ENCODE results near the gene SOX18. TPM values are rescaled to one million over a fixed set of nuclear protein-coding genes. Genes with fewer than 3 reads are reported as not detected.
A peak's percentile ranks its signal among the peaks of the same experiment; 100 is the strongest.

SOX18 gene
- total and polyA plus RNA-seq, 2 of the 13 experiments (the other 11 are each of a cell fraction or from before 2014, with no cell fraction given): 1.6 to 1.9 TPM

DNA sequence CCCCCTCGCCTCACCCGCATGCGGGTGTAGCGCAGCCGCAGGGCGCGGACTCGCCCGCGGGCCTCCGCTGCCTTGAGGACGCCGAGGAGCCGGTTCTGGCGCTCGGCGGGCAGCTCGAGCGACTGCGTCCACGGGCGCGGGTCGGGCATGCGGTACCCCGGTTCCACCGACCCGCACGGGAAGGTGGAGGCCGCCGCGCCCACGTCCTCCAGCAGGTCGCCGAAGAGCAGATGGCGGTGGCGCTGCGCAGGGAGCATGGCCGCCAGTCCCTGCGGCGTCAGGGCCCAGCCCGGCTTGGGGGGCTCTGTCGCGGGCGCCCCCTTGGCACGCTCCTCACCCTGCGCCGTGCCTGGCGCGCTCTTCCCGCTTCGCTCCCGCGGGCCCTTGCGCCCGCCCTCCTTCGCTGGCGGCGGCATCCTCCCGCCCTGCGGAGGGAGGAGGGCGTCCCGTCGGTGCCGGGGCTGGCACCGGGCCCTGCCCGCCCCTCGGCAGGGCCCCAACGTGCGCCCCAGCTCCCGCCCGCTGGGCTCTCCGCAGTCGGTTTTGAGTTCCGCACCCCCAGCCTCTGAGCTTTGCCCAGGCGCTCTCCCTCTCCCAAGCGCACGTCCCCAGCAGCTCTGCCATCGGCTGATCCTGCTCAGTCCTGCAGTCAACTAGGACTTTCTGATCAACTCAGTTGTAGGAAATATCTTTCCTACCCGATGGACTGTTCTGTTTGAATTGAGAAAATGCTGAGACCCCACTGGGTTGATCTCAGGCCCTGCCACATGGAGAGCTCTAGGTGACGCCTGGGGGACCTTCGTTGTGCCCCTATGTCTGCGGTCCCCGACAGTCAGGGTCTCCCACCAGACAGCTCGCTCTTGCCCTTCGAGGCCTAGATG is 34.6 kb upstream of the SOX18 start, which contains the start of gene LKAAEAR1 (continued):
- TF ChIP-seq, protein P1, sequence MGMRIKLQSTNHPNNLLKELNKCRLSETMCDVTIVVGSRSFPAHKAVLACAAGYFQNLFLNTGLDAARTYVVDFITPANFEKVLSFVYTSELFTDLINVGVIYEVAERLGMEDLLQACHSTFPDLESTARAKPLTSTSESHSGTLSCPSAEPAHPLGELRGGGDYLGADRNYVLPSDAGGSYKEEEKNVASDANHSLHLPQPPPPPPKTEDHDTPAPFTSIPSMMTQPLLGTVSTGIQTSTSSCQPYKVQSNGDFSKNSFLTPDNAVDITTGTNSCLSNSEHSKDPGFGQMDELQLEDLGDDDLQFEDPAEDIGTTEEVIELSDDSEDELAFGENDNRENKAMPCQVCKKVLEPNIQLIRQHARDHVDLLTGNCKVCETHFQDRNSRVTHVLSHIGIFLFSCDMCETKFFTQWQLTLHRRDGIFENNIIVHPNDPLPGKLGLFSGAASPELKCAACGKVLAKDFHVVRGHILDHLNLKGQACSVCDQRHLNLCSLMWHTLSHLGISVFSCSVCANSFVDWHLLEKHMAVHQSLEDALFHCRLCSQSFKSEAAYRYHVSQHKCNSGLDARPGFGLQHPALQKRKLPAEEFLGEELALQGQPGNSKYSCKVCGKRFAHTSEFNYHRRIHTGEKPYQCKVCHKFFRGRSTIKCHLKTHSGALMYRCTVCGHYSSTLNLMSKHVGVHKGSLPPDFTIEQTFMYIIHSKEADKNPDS (CRISPR knock-in tag; IDR thresholded peaks at IDR 0.05): peak; percentile 93
- peak; percentile 7 for TF ChIP-seq SALL1 (CRISPR knock-in tag; IDR thresholded peaks at IDR 0.05)
- no peak for TF ChIP-seq SNAI1 (CRISPR knock-in tag; IDR thresholded peaks at IDR 0.05; ENCODE audit: borderline replicate concordance)
- TF ChIP-seq, protein P2, sequence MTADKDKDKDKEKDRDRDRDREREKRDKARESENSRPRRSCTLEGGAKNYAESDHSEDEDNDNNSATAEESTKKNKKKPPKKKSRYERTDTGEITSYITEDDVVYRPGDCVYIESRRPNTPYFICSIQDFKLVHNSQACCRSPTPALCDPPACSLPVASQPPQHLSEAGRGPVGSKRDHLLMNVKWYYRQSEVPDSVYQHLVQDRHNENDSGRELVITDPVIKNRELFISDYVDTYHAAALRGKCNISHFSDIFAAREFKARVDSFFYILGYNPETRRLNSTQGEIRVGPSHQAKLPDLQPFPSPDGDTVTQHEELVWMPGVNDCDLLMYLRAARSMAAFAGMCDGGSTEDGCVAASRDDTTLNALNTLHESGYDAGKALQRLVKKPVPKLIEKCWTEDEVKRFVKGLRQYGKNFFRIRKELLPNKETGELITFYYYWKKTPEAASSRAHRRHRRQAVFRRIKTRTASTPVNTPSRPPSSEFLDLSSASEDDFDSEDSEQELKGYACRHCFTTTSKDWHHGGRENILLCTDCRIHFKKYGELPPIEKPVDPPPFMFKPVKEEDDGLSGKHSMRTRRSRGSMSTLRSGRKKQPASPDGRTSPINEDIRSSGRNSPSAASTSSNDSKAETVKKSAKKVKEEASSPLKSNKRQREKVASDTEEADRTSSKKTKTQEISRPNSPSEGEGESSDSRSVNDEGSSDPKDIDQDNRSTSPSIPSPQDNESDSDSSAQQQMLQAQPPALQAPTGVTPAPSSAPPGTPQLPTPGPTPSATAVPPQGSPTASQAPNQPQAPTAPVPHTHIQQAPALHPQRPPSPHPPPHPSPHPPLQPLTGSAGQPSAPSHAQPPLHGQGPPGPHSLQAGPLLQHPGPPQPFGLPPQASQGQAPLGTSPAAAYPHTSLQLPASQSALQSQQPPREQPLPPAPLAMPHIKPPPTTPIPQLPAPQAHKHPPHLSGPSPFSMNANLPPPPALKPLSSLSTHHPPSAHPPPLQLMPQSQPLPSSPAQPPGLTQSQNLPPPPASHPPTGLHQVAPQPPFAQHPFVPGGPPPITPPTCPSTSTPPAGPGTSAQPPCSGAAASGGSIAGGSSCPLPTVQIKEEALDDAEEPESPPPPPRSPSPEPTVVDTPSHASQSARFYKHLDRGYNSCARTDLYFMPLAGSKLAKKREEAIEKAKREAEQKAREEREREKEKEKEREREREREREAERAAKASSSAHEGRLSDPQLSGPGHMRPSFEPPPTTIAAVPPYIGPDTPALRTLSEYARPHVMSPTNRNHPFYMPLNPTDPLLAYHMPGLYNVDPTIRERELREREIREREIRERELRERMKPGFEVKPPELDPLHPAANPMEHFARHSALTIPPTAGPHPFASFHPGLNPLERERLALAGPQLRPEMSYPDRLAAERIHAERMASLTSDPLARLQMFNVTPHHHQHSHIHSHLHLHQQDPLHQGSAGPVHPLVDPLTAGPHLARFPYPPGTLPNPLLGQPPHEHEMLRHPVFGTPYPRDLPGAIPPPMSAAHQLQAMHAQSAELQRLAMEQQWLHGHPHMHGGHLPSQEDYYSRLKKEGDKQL (CRISPR knock-in tag; IDR thresholded peaks at IDR 0.05; ENCODE audit: low read depth): peak; percentile 3; the same call in 1 of the 2 replicates
- TF ChIP-seq, protein P3, sequence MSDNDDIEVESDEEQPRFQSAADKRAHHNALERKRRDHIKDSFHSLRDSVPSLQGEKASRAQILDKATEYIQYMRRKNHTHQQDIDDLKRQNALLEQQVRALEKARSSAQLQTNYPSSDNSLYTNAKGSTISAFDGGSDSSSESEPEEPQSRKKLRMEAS (IDR thresholded peaks at IDR 0.05): peak; percentile 79; the same call in 1 of the 2 replicates
- TF ChIP-seq, protein P4, sequence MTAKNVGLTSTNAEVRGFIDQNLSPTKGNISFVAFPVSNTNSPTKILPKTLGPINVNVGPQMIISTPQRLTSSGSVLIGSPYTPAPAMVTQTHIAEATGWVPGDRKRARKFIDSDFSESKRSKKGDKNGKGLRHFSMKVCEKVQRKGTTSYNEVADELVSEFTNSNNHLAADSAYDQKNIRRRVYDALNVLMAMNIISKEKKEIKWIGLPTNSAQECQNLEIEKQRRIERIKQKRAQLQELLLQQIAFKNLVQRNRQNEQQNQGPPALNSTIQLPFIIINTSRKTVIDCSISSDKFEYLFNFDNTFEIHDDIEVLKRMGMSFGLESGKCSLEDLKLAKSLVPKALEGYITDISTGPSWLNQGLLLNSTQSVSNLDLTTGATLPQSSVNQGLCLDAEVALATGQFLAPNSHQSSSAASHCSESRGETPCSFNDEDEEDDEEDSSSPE (CRISPR knock-in tag; IDR thresholded peaks at IDR 0.05): 0 out of 2 replicates have a peak, but pooled peaks have one; percentile 6
- TF ChIP-seq, protein P5, sequence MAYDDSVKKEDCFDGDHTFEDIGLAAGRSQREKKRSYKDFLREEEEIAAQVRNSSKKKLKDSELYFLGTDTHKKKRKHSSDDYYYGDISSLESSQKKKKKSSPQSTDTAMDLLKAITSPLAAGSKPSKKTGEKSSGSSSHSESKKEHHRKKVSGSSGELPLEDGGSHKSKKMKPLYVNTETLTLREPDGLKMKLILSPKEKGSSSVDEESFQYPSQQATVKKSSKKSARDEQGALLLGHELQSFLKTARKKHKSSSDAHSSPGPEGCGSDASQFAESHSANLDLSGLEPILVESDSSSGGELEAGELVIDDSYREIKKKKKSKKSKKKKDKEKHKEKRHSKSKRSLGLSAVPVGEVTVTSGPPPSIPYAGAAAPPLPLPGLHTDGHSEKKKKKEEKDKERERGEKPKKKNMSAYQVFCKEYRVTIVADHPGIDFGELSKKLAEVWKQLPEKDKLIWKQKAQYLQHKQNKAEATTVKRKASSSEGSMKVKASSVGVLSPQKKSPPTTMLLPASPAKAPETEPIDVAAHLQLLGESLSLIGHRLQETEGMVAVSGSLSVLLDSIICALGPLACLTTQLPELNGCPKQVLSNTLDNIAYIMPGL (CRISPR knock-in tag; IDR thresholded peaks at IDR 0.05; ENCODE audit: borderline replicate concordance in 1 of 2, low read depth in 1 of 2): peak in 1 of 2 experiments; percentile 51; a peak in 1 of 4 replicates
- TF ChIP-seq ZNF326 (CRISPR knock-in tag; IDR thresholded peaks at IDR 0.05; ENCODE audit: borderline replicate concordance): no peak
- TF ChIP-seq, protein P6, sequence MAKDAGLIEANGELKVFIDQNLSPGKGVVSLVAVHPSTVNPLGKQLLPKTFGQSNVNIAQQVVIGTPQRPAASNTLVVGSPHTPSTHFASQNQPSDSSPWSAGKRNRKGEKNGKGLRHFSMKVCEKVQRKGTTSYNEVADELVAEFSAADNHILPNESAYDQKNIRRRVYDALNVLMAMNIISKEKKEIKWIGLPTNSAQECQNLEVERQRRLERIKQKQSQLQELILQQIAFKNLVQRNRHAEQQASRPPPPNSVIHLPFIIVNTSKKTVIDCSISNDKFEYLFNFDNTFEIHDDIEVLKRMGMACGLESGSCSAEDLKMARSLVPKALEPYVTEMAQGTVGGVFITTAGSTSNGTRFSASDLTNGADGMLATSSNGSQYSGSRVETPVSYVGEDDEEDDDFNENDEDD (CRISPR knock-in tag; IDR thresholded peaks at IDR 0.05; ENCODE audit: borderline replicate concordance): peak; percentile 20
- TF ChIP-seq ZNF484 (CRISPR knock-in tag; IDR thresholded peaks at IDR 0.05; ENCODE audit: borderline replicate concordance, low read depth): 0 out of 2 replicates have a peak, but pooled peaks have one; percentile 33
- TF ChIP-seq TBP (CRISPR knock-in tag; IDR thresholded peaks at IDR 0.05): no peak
- TF ChIP-seq TOE1 (CRISPR knock-in tag; IDR thresholded peaks at IDR 0.05): no peak
- TF ChIP-seq ZNF383 (CRISPR knock-in tag; IDR thresholded peaks at IDR 0.05; ENCODE audit: borderline replicate concordance): peak; percentile 51; the same call in 1 of the 2 replicates
- TF ChIP-seq ZZZ3 (CRISPR knock-in tag; IDR thresholded peaks at IDR 0.05; ENCODE audit: borderline replicate concordance): 0 out of 2 replicates have a peak, but pooled peaks have one; percentile 28

Measured in HepG2 (cell line).